Measurements from ENCODE around the gene SLC22A2. TPM values are rescaled to one million over a fixed set of nuclear protein-coding genes. Genes with fewer than 3 reads are reported as not detected.

The SLC22A2 gene
- polyA plus RNA-seq, 1 donor (not counting 4 experiments of a cell fraction or from before 2014, with no cell fraction given): not detected

DNA sequence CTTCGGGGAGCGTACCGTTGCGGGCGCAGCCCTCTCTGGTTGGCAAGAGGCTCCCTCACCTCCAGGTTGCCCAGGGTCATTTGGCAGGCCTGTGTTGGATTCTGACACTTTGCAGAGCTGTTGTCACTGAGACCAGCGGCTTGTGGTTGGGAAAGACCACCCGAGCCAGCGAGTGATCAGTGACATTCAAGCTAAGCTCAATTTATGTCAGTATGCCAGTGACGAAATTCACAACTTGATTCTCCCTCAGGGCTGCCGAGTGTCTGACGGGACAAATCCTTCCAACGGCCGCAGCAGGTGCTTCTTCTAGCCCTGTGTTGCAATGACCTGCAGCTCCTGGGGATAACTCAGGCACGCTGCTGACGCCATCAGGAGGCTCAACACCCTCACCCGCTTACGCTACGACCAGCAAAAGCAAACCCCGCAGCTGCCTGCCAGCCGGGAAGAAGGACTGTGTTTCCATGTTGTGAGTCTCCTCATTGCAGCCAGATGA lies 16.9 kb upstream of the SLC22A2 start:
- dilution Hi-C loops (cut with MboI; ENCODE audit: extremely low pct_ligation_motif_present, low sequenced_read_pairs): no loop called here
- H3K4me1 ChIP-seq (ENCODE audit: control insufficient read depth, extremely low read depth, insufficient read depth, low read length): peaks cover 14% of the 10 kb centered on the region
- FAIRE-seq (no peak), DNase-seq (ENCODE audit: low read depth, low spot score) (no peak)
- no peaks in the 10 kb centered on the region for H3K79me2 ChIP-seq (ENCODE audit: control insufficient read depth, insufficient read depth, low read length)
- no peak overlapping the region for H3K4me2 ChIP-seq (ENCODE audit: control insufficient read depth, extremely low read depth, insufficient read depth, low read depth, low read length)
- H3K9me3 ChIP-seq (ENCODE audit: control insufficient read depth, low read depth, low read length): no peaks in the 10 kb centered on the region
- TF ChIP-seq, protein P1, sequence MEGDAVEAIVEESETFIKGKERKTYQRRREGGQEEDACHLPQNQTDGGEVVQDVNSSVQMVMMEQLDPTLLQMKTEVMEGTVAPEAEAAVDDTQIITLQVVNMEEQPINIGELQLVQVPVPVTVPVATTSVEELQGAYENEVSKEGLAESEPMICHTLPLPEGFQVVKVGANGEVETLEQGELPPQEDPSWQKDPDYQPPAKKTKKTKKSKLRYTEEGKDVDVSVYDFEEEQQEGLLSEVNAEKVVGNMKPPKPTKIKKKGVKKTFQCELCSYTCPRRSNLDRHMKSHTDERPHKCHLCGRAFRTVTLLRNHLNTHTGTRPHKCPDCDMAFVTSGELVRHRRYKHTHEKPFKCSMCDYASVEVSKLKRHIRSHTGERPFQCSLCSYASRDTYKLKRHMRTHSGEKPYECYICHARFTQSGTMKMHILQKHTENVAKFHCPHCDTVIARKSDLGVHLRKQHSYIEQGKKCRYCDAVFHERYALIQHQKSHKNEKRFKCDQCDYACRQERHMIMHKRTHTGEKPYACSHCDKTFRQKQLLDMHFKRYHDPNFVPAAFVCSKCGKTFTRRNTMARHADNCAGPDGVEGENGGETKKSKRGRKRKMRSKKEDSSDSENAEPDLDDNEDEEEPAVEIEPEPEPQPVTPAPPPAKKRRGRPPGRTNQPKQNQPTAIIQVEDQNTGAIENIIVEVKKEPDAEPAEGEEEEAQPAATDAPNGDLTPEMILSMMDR (optimal IDR thresholded peaks at IDR 0.05 in 1 of 3, IDR thresholded peaks at IDR 0.05 in 1 of 3, conservative IDR thresholded peaks at IDR 0.05 in 1 of 3; ENCODE audit: extremely low read depth in 1 of 3, insufficient read depth in 2 of 3, low read length in 3 of 3): no peak
- TF ChIP-seq EZH2 (IDR thresholded peaks at IDR 0.05; ENCODE audit: low read length): no peak
- H3K4me3 ChIP-seq (ENCODE audit: control insufficient read depth in 2 of 3, extremely low read depth in 1 of 3, insufficient read depth in 2 of 3, low read depth in 1 of 3, low read length in 3 of 3): no peak overlapping the region
- H4K20me1 ChIP-seq (ENCODE audit: control insufficient read depth, extremely low read depth, insufficient read depth, low read length): no peaks in the 10 kb centered on the region
- no peak overlapping the region for H3K9ac ChIP-seq (ENCODE audit: control insufficient read depth, extremely low read depth, insufficient read depth, low read length)
- no peaks in the 10 kb centered on the region for H3K9me1 ChIP-seq (ENCODE audit: control insufficient read depth, extremely low read depth, insufficient read depth, low read length)
- H3K27me3 ChIP-seq (ENCODE audit: control insufficient read depth, extremely low read depth, insufficient read depth, low read length): no peaks in the 10 kb centered on the region
- no peak overlapping the region for H3K27ac ChIP-seq (ENCODE audit: control insufficient read depth, insufficient read depth, low read length)
- no peaks in the 10 kb centered on the region for H3K36me3 ChIP-seq (ENCODE audit: control insufficient read depth in 2 of 2, extremely low read depth in 1 of 2, insufficient read depth in 2 of 2, low read length in 2 of 2)
- no peak overlapping the region for H2AFZ ChIP-seq (ENCODE audit: control insufficient read depth, low read length)

DNA sequence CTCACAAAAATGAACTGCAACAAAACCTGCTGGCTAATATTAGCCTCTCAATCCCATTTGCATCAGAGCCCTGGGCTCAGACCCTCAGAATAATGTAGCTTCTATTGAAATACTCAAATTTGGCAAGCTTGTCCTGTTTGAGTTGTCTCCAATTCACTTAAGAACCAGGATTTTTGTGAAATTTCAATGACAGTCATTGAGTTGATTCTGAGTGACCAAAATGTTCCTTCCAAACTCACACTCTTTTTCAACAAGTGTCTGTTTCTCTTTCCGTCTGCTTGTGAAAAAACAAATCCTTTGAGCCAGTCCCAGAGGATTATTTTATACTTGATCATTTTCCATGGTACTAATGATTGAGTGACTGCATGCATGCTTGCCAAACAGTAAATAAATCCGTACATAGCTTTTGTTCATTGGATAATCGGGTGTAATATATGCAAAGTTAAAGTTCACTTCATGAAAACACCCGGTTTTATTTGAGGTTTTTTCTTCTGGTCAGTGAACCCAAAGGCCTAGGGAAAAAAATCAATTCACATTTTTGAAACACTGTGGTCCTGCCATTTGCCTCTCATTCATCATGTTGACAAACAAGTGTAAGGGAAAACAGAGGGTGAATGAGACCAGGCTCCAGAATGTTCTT lies 16.4 kb upstream of the SLC22A2 start:
- Histone ChIP-seq H3K4me1 (ENCODE audit: control insufficient read depth, extremely low read depth, insufficient read depth, low read length) (peaks cover 14% of the 10 kb centered on the region), H2AFZ (ENCODE audit: control insufficient read depth, low read length) (no peak overlapping the region), H3K36me3 (ENCODE audit: control insufficient read depth in 2 of 2, extremely low read depth in 1 of 2, insufficient read depth in 2 of 2, low read length in 2 of 2) (no peaks in the 10 kb centered on the region), H3K27ac (ENCODE audit: control insufficient read depth, insufficient read depth, low read length) (no peak overlapping the region), H3K9me1 (ENCODE audit: control insufficient read depth, extremely low read depth, insufficient read depth, low read length) (no peaks in the 10 kb centered on the region), H3K9me3 (ENCODE audit: control insufficient read depth, low read depth, low read length) (no peaks in the 10 kb centered on the region), H4K20me1 (ENCODE audit: control insufficient read depth, extremely low read depth, insufficient read depth, low read length) (no peaks in the 10 kb centered on the region), H3K27me3 (ENCODE audit: control insufficient read depth, extremely low read depth, insufficient read depth, low read length) (no peaks in the 10 kb centered on the region), H3K4me3 (ENCODE audit: control insufficient read depth in 2 of 3, extremely low read depth in 1 of 3, insufficient read depth in 2 of 3, low read depth in 1 of 3, low read length in 3 of 3) (no peak overlapping the region), H3K9ac (ENCODE audit: control insufficient read depth, extremely low read depth, insufficient read depth, low read length) (no peak overlapping the region), H3K79me2 (ENCODE audit: control insufficient read depth, insufficient read depth, low read length) (no peaks in the 10 kb centered on the region), H3K4me2 (ENCODE audit: control insufficient read depth, extremely low read depth, insufficient read depth, low read depth, low read length) (no peak overlapping the region)
- FAIRE-seq: no peak
- dilution Hi-C loops (cut with MboI; ENCODE audit: extremely low pct_ligation_motif_present, low sequenced_read_pairs): no loop called here
- DNase-seq (ENCODE audit: low read depth, low spot score): no peak
- TF ChIP-seq EZH2 (IDR thresholded peaks at IDR 0.05; ENCODE audit: low read length): no peak
- TF ChIP-seq, protein P1 (optimal IDR thresholded peaks at IDR 0.05 in 1 of 3, IDR thresholded peaks at IDR 0.05 in 1 of 3, conservative IDR thresholded peaks at IDR 0.05 in 1 of 3; ENCODE audit: extremely low read depth in 1 of 3, insufficient read depth in 2 of 3, low read length in 3 of 3): no peak

Data from keratinocyte (primary cell).